Fibroblast of the aortic adventitia (primary cell): ENCODE data around the gene THSD7A. TPM values are rescaled to one million over a fixed set of nuclear protein-coding genes. Genes with fewer than 3 reads are reported as not detected.

Experiments used
- DNase-seq: peaks from one replicate; pipeline ENCODE4 v3.0.0-alpha.2; 2010; ENCODE audit warnings: low read depth
- H3K4me3 ChIP-seq: 2 replicates; pipeline ENCODE4 v1.5.1; 2011; ENCODE audit warnings: low read depth, mild to moderate bottlenecking, control low read depth, low read length, moderate library complexity
- total RNA-seq: library from RNA; depleted of rRNA; stranded (reverse); fragments of >200 nt; gene quantifications from 2 replicates; pipeline ENCODE4 v1.2.3, GENCODE V29; 2012; ENCODE audit warnings: low replicate concordance
- TF ChIP-seq, protein P1 (sequence below): IDR thresholded peaks from 2 replicates; pipeline ENCODE4 v1.5.1; 2011; ENCODE audit warnings: mild to moderate bottlenecking, low read length, control low read depth, inconsistent platforms; ENCODE audit not compliant: insufficient read depth

Gene THSD7A
- total RNA-seq, 1 donor: 2.5 TPM

DNA sequence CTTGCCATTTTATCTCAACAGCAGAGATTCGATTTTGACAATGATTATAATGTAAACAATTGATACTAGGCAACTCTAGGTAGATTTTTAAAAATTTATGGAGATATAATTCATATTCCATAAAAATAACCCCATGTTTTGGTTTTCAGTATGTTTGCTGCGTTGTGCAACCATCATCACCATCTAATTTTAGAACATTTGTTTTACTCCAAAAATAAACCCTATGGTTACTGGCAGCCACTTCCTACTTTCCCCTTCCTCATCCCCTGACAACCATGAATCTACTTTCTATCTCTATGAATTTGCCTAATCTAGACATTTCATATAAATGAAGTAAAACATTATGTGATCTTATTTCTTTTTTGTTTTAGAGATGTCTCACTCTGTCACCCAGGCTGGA lies 401.9 kb downstream of the THSD7A start:
- TF ChIP-seq, protein P1, sequence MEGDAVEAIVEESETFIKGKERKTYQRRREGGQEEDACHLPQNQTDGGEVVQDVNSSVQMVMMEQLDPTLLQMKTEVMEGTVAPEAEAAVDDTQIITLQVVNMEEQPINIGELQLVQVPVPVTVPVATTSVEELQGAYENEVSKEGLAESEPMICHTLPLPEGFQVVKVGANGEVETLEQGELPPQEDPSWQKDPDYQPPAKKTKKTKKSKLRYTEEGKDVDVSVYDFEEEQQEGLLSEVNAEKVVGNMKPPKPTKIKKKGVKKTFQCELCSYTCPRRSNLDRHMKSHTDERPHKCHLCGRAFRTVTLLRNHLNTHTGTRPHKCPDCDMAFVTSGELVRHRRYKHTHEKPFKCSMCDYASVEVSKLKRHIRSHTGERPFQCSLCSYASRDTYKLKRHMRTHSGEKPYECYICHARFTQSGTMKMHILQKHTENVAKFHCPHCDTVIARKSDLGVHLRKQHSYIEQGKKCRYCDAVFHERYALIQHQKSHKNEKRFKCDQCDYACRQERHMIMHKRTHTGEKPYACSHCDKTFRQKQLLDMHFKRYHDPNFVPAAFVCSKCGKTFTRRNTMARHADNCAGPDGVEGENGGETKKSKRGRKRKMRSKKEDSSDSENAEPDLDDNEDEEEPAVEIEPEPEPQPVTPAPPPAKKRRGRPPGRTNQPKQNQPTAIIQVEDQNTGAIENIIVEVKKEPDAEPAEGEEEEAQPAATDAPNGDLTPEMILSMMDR: no peak
- H3K4me3 ChIP-seq: no peak overlapping the region
- no peak for DNase-seq

- TF ChIP-seq, protein P1: no peak
Measured at GRCh38 chr7:11428877-11429581, 403.0 kb downstream of the THSD7A start.

GRCh38 chr7:11427686-11428273 lies 404.2 kb downstream of the THSD7A start:
- TF ChIP-seq, protein P1: peak; percentile 80
- DNase-seq: peak; percentile 78
- no peak overlapping the region for H3K4me3 ChIP-seq

More at GRCh38 chr7:11428877-11429581, 403.0 kb downstream of the THSD7A start:
- DNase-seq: no peak
- H3K4me3 ChIP-seq: no peak overlapping the region

DNA sequence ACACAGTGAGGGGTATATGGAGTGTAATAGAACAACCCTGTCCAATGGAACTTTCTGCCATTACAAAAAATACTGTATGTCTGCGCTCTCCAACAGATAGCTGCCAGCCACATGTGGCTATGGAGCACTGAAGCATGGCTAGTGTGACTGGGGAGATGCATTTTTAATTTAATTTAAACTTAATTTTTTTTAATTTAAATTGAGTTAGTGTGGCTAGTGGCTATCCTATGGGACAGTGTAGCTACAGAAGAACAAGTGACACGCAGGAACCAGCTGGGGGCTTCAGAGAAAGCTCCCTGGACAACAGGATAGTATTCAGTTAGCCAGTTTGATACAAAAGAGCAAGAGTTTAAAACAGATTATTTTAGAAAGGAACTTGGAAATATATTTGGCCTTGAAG lies 408.0 kb downstream of the THSD7A start:
- no peak overlapping the region for H3K4me3 ChIP-seq
- no peak for DNase-seq
- TF ChIP-seq, protein P1: no peak

DNA sequence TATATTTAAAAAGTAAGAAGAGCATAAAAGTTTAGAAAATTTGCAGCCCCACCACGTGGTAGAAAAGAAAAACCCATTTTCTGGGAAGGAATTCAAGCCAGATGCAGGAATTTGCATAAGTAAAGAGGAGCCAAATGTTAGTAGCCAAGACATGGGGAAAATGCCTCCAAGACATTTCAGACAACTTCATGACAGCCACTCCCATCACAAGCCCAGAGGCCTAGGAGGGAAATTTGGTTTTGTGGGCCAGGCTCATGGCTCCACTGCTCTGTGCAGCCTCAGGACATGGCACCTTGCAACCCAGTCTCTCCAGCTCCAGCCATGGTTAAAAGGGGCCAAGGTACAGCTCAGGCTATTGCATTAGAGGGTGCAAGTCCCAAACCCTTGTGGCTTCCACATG lies 411.9 kb downstream of the THSD7A start:
- TF ChIP-seq, protein P1: no peak
- DNase-seq: no peak

GRCh38 chr7:11416641-11417458 lies 415.1 kb downstream of the THSD7A start:
- H3K4me3 ChIP-seq: no peak overlapping the region
- DNase-seq: no peak
- TF ChIP-seq, protein P1: no peak

More for the DNA sequence above, 411.9 kb downstream of the THSD7A start:
- H3K4me3 ChIP-seq: no peak overlapping the region
